GM18498 (cell line): ENCODE measurements around the gene XXYLT1.
"Not testable (repeated sequence)": the region's sequence is repeated elsewhere in the genome, so short reads cannot be mapped to it uniquely, and the experiment has no call there.

ENCODE experiments used
- ATAC-seq: cut with Tn5 transposase; IDR thresholded peaks from one replicate; pipeline ENCODE4 v1.9.1; 2021; ENCODE audit warnings: mild to moderate bottlenecking, moderate library complexity; ENCODE audit not compliant: unreplicated experiment

Gene XXYLT1

GRCh38 chr3:195228886-195229285 is 42.1 kb downstream of the XXYLT1 start:
- not testable (repeated sequence) for ATAC-seq

GRCh38 chr3:195227871-195228270 is 43.1 kb downstream of the XXYLT1 start:
- ATAC-seq: no peak

DNA sequence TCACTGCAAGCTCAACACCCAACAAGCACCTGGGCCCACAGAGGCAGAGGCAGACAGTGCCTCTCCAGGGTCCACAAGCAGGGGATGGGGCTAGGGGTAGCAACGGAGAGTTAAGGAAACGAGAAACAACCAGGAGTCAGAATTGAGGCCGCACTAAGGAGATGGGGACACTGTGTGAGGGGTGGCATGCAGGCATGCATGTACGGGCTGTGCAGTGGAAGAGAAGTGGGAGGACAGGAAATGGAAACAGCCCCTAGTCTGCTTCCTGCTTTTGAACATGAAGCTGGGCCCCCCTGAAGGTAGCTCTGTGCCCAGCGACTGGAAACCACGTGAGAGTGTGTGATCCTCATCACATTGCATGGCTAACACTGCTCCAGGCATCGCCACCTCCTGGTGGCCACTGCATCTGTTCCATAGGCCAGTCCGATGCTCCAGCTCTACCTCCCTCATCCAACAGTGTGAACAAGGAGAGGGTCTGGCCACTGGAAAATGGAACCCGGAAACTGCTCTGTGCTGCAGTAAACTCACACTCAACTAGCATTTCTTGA is 44.0 kb downstream of the XXYLT1 start:
- ATAC-seq: no peak

DNA sequence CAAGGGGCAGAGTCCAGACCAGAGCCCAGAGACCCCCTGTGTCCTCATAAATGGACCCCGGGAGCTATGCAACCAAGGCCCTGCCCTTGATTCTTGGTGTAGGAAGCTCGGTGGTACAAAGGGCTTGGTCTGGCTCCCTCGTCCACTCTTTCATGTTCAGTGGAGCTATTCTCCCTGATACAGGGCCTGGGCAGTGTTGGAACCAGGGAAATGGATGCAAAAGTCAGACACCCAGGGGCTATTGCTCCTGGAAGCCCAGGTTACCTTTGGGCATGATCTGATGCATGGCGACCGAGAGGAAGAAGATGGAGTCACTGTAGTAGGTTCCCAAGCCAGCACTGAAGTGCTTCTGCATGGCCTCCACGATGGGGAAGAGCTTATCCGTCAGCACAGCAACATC is 44.5 kb downstream of the XXYLT1 start:
- no peak for ATAC-seq

DNA sequence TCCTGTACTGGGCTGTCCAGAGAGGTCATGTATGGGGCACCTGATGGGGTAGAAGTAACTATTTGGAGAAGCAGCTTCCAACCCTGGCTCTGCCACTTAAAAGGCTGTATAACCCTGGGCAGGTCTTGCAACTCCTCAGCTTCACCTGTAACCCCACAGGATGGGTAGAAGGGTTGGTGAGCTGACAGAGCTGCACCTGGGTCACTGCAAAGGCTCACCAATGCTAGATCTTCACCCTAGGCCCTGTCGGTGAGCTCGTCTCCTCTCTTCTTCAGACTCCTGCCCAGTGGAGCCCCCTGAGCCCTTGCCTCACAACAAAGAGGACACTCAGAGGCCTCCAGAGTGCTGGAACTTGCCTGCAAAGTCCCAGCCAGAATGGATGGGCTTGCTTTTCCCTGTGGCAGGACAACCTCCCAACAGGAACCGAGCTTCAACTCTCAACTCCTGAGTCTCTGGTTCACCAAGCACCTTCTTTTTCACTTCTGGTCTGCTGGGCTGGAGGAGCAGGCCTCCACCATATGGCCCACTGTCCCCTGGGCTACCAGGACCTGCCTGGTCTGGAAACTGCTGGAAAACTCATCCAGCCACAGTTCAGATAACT is 45.9 kb downstream of the XXYLT1 start:
- no peak for ATAC-seq

- ATAC-seq: no peak
Measured at GRCh38 chr3:195224156-195224979, 46.6 kb downstream of the XXYLT1 start.

- no peak for ATAC-seq
Measured at GRCh38 chr3:195221876-195222617, 48.9 kb downstream of the XXYLT1 start.

GRCh38 chr3:195221015-195221853 is 49.7 kb downstream of the XXYLT1 start:
- no peak for ATAC-seq

DNA sequence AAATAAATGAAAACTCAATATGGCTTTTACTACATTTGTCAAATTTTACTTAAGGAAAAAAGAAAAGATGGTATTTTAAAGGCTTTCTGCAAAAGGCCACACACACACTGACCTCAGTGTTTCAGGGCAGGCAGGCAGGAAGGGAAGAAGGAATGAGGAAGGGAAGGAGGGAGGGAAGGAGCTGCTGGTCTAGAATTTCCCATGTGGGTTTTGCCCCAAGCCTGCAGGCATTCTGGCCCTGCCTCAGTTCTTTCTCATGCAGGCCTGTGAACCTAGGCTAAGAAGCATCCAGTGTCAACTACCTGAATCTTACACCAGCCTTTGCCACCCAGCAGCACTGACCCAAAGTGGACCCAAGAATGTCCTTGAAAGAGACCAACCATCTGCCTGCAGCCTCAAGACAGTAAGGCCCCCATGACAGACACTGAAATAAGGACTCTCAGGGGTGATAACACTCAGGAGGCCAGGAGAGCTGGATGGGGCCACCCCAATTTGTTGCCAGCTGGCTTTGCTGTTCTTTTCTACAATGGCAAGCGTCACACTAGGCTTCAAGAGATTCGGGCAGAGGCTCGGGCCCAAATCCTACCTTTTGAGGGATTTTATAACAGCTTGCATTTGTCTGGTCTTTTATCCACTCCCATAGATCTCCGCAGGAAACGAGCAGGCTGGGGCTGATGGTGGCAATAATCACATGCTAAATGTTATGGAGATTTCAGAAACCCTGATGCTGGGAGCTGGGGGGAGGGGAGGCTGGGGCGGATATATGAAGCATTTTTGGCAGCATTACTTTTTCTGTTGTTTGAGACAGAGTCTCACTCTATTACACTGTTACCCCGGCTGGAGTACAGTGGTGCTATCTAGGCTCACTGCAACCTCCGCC is 51.4 kb downstream of the XXYLT1 start:
- no peak for ATAC-seq

GRCh38 chr3:195218331-195218730 is 52.6 kb downstream of the XXYLT1 start:
- ATAC-seq: not testable (repeated sequence)

GRCh38 chr3:195215576-195215975 is 55.4 kb downstream of the XXYLT1 start:
- ATAC-seq: not testable (repeated sequence)

GRCh38 chr3:195214381-195214780 is 56.6 kb downstream of the XXYLT1 start:
- no peak for ATAC-seq

DNA sequence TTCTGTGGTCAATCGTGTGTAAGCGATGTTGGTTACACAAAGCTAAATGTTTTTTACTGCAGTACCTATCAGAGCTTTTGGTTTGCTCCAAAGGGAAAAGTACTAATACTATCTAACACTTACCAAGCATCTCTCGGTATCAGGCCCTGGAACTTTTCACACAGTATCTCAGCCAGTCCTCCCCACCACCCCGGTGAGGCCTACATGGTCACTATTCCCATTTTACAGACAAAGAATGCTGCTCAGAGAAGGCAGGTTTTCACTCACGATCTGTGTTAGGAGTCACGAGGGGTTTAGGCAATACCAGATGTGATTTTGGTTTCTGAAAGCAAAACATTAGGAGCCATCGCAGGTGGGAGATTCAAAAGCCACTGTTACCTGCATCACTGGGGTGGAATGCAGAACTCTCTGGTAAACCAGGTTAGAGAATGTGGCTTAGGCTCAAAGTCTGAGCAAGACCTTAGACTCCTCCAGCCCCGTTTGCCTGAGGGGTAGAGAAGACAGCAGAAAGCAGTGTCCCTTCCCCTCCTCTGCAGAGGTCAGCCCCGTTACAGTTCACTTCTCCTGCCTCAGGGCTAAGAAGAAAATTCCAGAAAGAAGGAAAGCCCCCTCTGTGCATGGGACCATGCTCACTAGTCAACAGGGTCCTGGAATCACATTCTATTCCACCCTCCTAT is 57.2 kb downstream of the XXYLT1 start:
- ATAC-seq: no peak

GRCh38 chr3:195212749-195213375 is 58.1 kb downstream of the XXYLT1 start:
- no peak for ATAC-seq

DNA sequence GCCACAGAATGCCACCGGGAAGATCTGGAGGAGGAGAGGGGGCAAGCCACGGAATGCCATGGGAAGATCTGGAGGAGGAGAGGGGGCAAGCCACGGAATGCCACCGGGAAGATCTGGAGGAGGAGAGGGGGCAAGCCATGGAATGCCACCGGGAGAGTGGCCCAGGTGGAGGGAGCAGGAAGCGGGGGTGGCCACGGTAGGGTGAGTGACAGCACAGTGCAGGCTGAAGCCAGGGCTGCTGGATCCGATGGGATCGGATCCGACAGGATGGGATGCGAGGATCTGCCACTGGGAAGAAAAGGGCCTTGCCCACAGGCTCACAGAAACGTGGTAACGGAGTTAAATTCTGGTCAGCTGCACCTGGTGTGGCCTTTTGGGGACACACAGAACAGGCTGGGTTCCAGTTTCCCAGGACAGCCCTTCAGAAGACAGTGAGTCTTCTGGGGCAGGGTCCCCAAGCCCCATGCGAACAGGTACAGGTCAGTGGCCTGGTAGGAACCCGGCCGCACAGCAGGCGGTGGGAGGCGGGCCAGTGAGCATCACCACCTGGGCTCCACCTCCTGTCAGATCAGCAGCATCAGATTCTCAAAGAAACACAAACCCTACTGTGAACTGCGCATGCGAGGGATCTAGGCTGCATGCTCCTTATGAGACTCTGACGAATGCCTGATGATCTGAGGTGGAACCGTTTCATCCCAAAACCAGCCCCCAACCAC is 58.8 kb downstream of the XXYLT1 start:
- ATAC-seq: no peak

DNA sequence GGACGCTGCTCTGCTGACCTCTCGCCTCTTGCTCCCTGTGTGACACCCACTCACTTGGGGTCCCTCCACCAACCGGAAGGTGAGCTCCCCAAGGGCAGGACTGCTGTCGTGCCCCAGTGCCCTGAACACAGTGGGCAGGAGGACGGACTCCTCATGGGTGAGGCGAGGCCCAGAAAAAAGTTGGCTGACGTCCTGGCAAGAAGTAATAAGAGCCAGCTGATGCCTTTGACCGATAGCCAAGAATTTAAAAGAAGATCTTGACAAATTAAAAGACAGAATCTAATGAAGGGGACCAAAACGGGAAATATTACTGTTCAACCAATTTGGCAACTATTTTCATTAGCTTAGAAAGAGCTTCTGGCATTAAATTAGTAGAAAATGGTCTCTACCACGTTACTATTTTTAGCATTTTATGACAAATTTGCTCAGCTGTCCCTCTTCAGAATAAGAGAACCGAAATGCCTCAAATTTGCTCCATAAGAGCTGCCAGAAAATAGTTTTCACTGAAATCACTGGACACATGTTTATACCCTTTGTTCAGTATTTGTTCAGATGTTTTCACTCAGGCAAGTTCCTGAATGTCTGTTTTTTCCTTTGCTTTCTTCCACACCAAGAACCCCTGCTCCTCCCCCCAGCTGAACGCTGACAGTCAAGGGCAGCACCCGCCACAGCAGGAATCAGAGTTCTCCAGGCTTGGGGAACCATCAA is 60.5 kb downstream of the XXYLT1 start:
- ATAC-seq: no peak

GRCh38 chr3:195209847-195210265 is 61.1 kb downstream of the XXYLT1 start:
- no peak for ATAC-seq
